Measurements from ENCODE around the gene KANSL2.
A peak's percentile ranks its signal among the peaks of the same experiment; 100 is the strongest.

Gene KANSL2

GRCh38 chr12:48680861-48681260, 1.2 kb downstream of the KANSL2 start:
- TF ChIP-seq NFIC (IDR thresholded peaks at IDR 0.05), result no peak
- TF ChIP-seq CREB1 (IDR thresholded peaks at IDR 0.05; ENCODE audit: low read depth), result no peak
- TF ChIP-seq EP300 (IDR thresholded peaks at IDR 0.05; ENCODE audit: borderline replicate concordance), result no peak
- TF ChIP-seq EGR1 (IDR thresholded peaks at IDR 0.05), result no peak
- TF ChIP-seq FOXM1 (IDR thresholded peaks at IDR 0.05; ENCODE audit: borderline replicate concordance, low read depth), result no peak
- TF ChIP-seq RAD21 (IDR thresholded peaks at IDR 0.05; ENCODE audit: low read depth), result no peak

GRCh38 chr12:48678551-48679185, 3.4 kb downstream of the KANSL2 start:
- TF ChIP-seq MAX (IDR thresholded peaks at IDR 0.05) (no peak), RAD21 (IDR thresholded peaks at IDR 0.05; ENCODE audit: low read depth) (no peak)

GRCh38 chr12:48671231-48671856, 10.7 kb downstream of the KANSL2 start:
- TF ChIP-seq FOXM1 (IDR thresholded peaks at IDR 0.05; ENCODE audit: borderline replicate concordance, low read depth) (no peak), NFIC (IDR thresholded peaks at IDR 0.05) (no peak), EP300 (IDR thresholded peaks at IDR 0.05; ENCODE audit: borderline replicate concordance) (no peak), TCF12 (IDR thresholded peaks at IDR 0.05; ENCODE audit: low read depth) (no peak), MAX (IDR thresholded peaks at IDR 0.05) (no peak), EGR1 (IDR thresholded peaks at IDR 0.05) (no peak), YY1 (IDR thresholded peaks at IDR 0.05; ENCODE audit: low read depth) (no peak), CEBPB (IDR thresholded peaks at IDR 0.05) (no peak), TEAD4 (IDR thresholded peaks at IDR 0.05) (no peak), RAD21 (IDR thresholded peaks at IDR 0.05; ENCODE audit: low read depth) (no peak), TAF1 (IDR thresholded peaks at IDR 0.05; ENCODE audit: low read depth) (no peak), USF1 (IDR thresholded peaks at IDR 0.05) (no peak), CREB1 (IDR thresholded peaks at IDR 0.05; ENCODE audit: low read depth) (no peak)

- TF ChIP-seq CREB1 (IDR thresholded peaks at IDR 0.05; ENCODE audit: low read depth) (no peak), REST (IDR thresholded peaks at IDR 0.05; ENCODE audit: low read depth) (no peak), EGR1 (IDR thresholded peaks at IDR 0.05) (no peak), FOXM1 (IDR thresholded peaks at IDR 0.05; ENCODE audit: borderline replicate concordance, low read depth) (no peak), CEBPB (IDR thresholded peaks at IDR 0.05) (no peak), TAF1 (IDR thresholded peaks at IDR 0.05; ENCODE audit: low read depth) (no peak), TEAD4 (IDR thresholded peaks at IDR 0.05) (no peak), NFIC (IDR thresholded peaks at IDR 0.05) (no peak), EP300 (IDR thresholded peaks at IDR 0.05; ENCODE audit: borderline replicate concordance) (no peak), RAD21 (IDR thresholded peaks at IDR 0.05; ENCODE audit: low read depth) (no peak)
Observed at GRCh38 chr12:48668996-48669395, 13.0 kb downstream of the KANSL2 start.

GRCh38 chr12:48659863-48660262, 22.2 kb downstream of the KANSL2 start:
- TF ChIP-seq ZBTB7A (IDR thresholded peaks at IDR 0.05; ENCODE audit: low read depth), result no peak
- TF ChIP-seq CEBPB (IDR thresholded peaks at IDR 0.05), result peak; percentile 59; the same call in 1 of the 2 replicates

- no peak for TF ChIP-seq TEAD4 (IDR thresholded peaks at IDR 0.05)
- no peak for TF ChIP-seq EP300 (IDR thresholded peaks at IDR 0.05; ENCODE audit: borderline replicate concordance)
- TF ChIP-seq MAX (IDR thresholded peaks at IDR 0.05), result no peak
- TF ChIP-seq TAF1 (IDR thresholded peaks at IDR 0.05; ENCODE audit: low read depth), result no peak
- TF ChIP-seq FOXM1 (IDR thresholded peaks at IDR 0.05; ENCODE audit: borderline replicate concordance, low read depth), result no peak
- TF ChIP-seq EGR1 (IDR thresholded peaks at IDR 0.05), result no peak
Observed at GRCh38 chr12:48651681-48652080, 30.4 kb downstream of the KANSL2 start.

GRCh38 chr12:48643011-48643410, 39.0 kb downstream of the KANSL2 start:
- TF ChIP-seq RAD21 (IDR thresholded peaks at IDR 0.05; ENCODE audit: low read depth), result no peak
- no peak for TF ChIP-seq TEAD4 (IDR thresholded peaks at IDR 0.05)
- no peak for TF ChIP-seq MAX (IDR thresholded peaks at IDR 0.05)
- no peak for TF ChIP-seq FOXM1 (IDR thresholded peaks at IDR 0.05; ENCODE audit: borderline replicate concordance, low read depth)
- TF ChIP-seq ZBTB7A (IDR thresholded peaks at IDR 0.05; ENCODE audit: low read depth), result no peak
- TF ChIP-seq EP300 (IDR thresholded peaks at IDR 0.05; ENCODE audit: borderline replicate concordance), result no peak

GRCh38 chr12:48640854-48641253, 41.2 kb downstream of the KANSL2 start:
- no peak for TF ChIP-seq TCF12 (IDR thresholded peaks at IDR 0.05; ENCODE audit: low read depth)
